ENCODE measurements around the gene CYP2C8. TPM values are rescaled to one million over a fixed set of nuclear protein-coding genes. Genes with fewer than 3 reads are reported as not detected.

CYP2C8 gene
- total and polyA plus RNA-seq, 2 donors (not counting 1 experiment from before 2014, with no cell fraction given): 1.9 to 2.1 TPM

DNA sequence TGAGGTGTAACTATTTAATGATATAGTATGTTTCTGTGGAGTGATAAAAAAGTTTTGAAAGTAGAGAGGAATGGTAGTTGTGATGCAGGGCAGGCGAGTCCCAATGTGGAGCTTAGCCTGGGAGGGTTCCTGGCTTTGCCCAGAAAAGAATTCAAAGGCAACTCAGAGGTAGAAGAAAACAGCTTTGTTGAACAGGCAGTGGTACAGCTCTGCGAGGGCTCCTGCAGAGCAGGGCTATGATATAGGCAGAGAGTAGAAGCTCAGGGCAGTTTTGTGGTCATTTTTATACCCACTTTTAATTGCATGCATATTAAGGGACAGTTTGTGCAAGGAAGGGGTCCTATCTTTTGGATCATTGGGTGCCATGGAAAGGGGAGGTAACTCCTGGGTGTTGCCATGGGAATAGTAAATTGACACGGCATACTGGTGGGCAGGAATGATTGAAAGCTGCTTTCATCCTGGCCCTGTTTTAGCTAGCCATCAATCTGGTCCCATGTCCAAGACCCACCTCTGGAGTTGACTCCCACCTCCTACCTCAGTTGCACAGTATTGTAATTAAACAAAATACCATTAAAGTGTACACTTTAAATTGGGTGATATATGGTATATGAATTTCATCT lies 12.4 kb downstream of the CYP2C8 start:
- no peaks in the 10 kb centered on the region for H3K79me2 ChIP-seq (ENCODE audit: control insufficient read depth, insufficient read depth, low read length)
- intact Hi-C loops (cut with micrococcal nuclease): no loop called here
- H3K4me3 ChIP-seq (ENCODE audit: control extremely low read depth in 1 of 5, extremely low read depth in 1 of 5, insufficient read depth in 1 of 5, low read depth in 2 of 5, low read length in 4 of 5): no peak overlapping the region
- H4K20me1 ChIP-seq (ENCODE audit: control insufficient read depth, insufficient read depth, low read length, poor library complexity, severe bottlenecking): no peaks in the 10 kb centered on the region
- no peak for ATAC-seq (ENCODE audit: low read depth)
- no peaks in the 10 kb centered on the region for H3K27me3 ChIP-seq (replicated peaks in 1 of 4; ENCODE audit: control extremely low read depth in 1 of 4, control insufficient read depth in 3 of 4, insufficient read depth in 4 of 4, low read length in 3 of 4)
- H3K36me3 ChIP-seq (replicated peaks in 1 of 2; ENCODE audit: control extremely low read depth in 1 of 2, control insufficient read depth in 1 of 2, extremely low read depth in 1 of 2, insufficient read depth in 2 of 2, low read length in 1 of 2): no peaks in the 10 kb centered on the region
- Mint-ChIP-seq H3K9me3 (ENCODE audit: insufficient read depth) (no peaks in the 10 kb centered on the region), H3K27ac (no peak overlapping the region), H3K27me3 (no peaks in the 10 kb centered on the region), H3K4me3 (no peak overlapping the region), H3K4me1 (no peaks in the 10 kb centered on the region)
- H3K4me1 ChIP-seq (ENCODE audit: control insufficient read depth in 2 of 2, insufficient read depth in 2 of 2, low read length in 2 of 2): no peaks in the 10 kb centered on the region
- no peak overlapping the region for H2AFZ ChIP-seq (ENCODE audit: insufficient read depth, low read depth, low read length, poor library complexity, severe bottlenecking)
- no peaks in the 10 kb centered on the region for H3K9me3 ChIP-seq (ENCODE audit: control extremely low read depth in 1 of 3, control insufficient read depth in 2 of 3, insufficient read depth in 1 of 3, low read length in 2 of 3)
- H3K9ac ChIP-seq (ENCODE audit: low read length): no peak overlapping the region
- H3K4me2 ChIP-seq (replicated peaks; ENCODE audit: low read depth, low read length, poor library complexity, severe bottlenecking): no peak overlapping the region
- DNase-seq: no peak
- no peak overlapping the region for H3K27ac ChIP-seq (ENCODE audit: low read length in 2 of 2)
- TF ChIP-seq EZH2 (IDR thresholded peaks at IDR 0.05; ENCODE audit: borderline replicate concordance, insufficient read depth, low read depth, low read length, poor library complexity, severe bottlenecking): no peak
- TF ChIP-seq, protein P1, sequence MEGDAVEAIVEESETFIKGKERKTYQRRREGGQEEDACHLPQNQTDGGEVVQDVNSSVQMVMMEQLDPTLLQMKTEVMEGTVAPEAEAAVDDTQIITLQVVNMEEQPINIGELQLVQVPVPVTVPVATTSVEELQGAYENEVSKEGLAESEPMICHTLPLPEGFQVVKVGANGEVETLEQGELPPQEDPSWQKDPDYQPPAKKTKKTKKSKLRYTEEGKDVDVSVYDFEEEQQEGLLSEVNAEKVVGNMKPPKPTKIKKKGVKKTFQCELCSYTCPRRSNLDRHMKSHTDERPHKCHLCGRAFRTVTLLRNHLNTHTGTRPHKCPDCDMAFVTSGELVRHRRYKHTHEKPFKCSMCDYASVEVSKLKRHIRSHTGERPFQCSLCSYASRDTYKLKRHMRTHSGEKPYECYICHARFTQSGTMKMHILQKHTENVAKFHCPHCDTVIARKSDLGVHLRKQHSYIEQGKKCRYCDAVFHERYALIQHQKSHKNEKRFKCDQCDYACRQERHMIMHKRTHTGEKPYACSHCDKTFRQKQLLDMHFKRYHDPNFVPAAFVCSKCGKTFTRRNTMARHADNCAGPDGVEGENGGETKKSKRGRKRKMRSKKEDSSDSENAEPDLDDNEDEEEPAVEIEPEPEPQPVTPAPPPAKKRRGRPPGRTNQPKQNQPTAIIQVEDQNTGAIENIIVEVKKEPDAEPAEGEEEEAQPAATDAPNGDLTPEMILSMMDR (IDR thresholded peaks at IDR 0.05): no peak
- 56% methylated on average over 1 of the region's 3 CpGs for WGBS (ENCODE audit: insufficient coverage)
- ChIA-PET CTCF (no interaction called here), POLR2A (no interaction called here)

DNA sequence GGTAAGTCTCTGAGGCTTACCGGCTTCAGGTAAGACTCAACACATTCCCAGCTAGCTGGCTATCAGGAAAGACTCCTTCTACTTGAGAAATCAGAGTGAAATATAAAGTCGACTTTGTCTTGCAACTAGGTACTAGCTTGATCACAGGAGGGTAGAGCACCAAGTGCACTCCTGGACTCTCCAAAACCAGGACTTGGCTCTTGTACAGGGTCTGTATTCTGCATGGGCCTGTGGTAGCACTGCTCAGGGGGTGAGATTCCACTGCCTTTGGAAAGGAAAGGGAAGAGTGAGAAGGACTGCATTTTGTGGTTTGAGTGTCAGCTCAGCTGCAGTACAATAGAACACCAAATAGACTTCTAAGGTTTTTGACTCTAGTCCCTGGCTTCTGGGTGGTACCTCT lies 19.4 kb downstream of the CYP2C8 start:
- Histone ChIP-seq H3K27me3 (replicated peaks in 1 of 4; ENCODE audit: control extremely low read depth in 1 of 4, control insufficient read depth in 3 of 4, insufficient read depth in 4 of 4, low read length in 3 of 4) (no peaks in the 10 kb centered on the region), H4K20me1 (ENCODE audit: control insufficient read depth, insufficient read depth, low read length, poor library complexity, severe bottlenecking) (no peaks in the 10 kb centered on the region), H2AFZ (ENCODE audit: insufficient read depth, low read depth, low read length, poor library complexity, severe bottlenecking) (no peak overlapping the region), H3K4me1 (ENCODE audit: control insufficient read depth in 2 of 2, insufficient read depth in 2 of 2, low read length in 2 of 2) (no peaks in the 10 kb centered on the region), H3K27ac (ENCODE audit: low read length in 2 of 2) (no peak overlapping the region), H3K36me3 (replicated peaks in 1 of 2; ENCODE audit: control extremely low read depth in 1 of 2, control insufficient read depth in 1 of 2, extremely low read depth in 1 of 2, insufficient read depth in 2 of 2, low read length in 1 of 2) (no peaks in the 10 kb centered on the region), H3K79me2 (ENCODE audit: control insufficient read depth, insufficient read depth, low read length) (no peaks in the 10 kb centered on the region), H3K9me3 (ENCODE audit: control extremely low read depth in 1 of 3, control insufficient read depth in 2 of 3, insufficient read depth in 1 of 3, low read length in 2 of 3) (no peaks in the 10 kb centered on the region), H3K9ac (ENCODE audit: low read length) (no peak overlapping the region), H3K4me3 (ENCODE audit: control extremely low read depth in 1 of 5, extremely low read depth in 1 of 5, insufficient read depth in 1 of 5, low read depth in 2 of 5, low read length in 4 of 5) (no peak overlapping the region), H3K4me2 (replicated peaks; ENCODE audit: low read depth, low read length, poor library complexity, severe bottlenecking) (no peak overlapping the region)
- no peak for DNase-seq
- Mint-ChIP-seq H3K9me3 (ENCODE audit: insufficient read depth) (no peaks in the 10 kb centered on the region), H3K4me3 (no peak overlapping the region), H3K27ac (no peak overlapping the region), H3K4me1 (peaks cover 3% of the 10 kb centered on the region), H3K27me3 (no peaks in the 10 kb centered on the region)
- TF ChIP-seq EZH2 (IDR thresholded peaks at IDR 0.05; ENCODE audit: borderline replicate concordance, insufficient read depth, low read depth, low read length, poor library complexity, severe bottlenecking): no peak
- TF ChIP-seq, protein P1 (IDR thresholded peaks at IDR 0.05): no peak
- ChIA-PET POLR2A (no interaction called here), CTCF (no interaction called here)
- WGBS (ENCODE audit: insufficient coverage): 100% methylated on average over 1 of the region's 2 CpGs
- intact Hi-C loops (cut with micrococcal nuclease): no loop called here
- no peak for ATAC-seq (ENCODE audit: low read depth)
